Putamen (tissue), 1 donor: ENCODE results near the gene SF1.
A peak's percentile ranks its signal among the peaks of the same experiment; 100 is the strongest.

ENCODE experiments used
- DNase-seq: peaks from one replicate; pipeline ENCODE4 v3.0.0-alpha.2; 2016; ENCODE audit warnings: low spot score

SF1 gene

GRCh38 chr11:64745521-64746328 lies 32.6 kb downstream of the SF1 start:
- no peak for DNase-seq

GRCh38 chr11:64745189-64745520 lies 33.2 kb downstream of the SF1 start:
- DNase-seq, result no peak

- no peak for DNase-seq
Measured at GRCh38 chr11:64744544-64745188, 33.7 kb downstream of the SF1 start.

- no peak for DNase-seq
Measured at GRCh38 chr11:64743591-64744543, 34.5 kb downstream of the SF1 start, which contains the start of gene RASGRP2. RASGRP2 (minus strand) TSS chr11:64744142; CDS start chr11:64742866, 1,276 bp downstream.

GRCh38 chr11:64742889-64743590 lies 35.3 kb downstream of the SF1 start:
- peak; percentile 73 for DNase-seq

- no peak for DNase-seq
Measured at GRCh38 chr11:64742087-64742888, 36.1 kb downstream of the SF1 start.

GRCh38 chr11:64741375-64742086 lies 36.8 kb downstream of the SF1 start:
- DNase-seq, result no peak

GRCh38 chr11:64739871-64740270 lies 38.5 kb downstream of the SF1 start:
- DNase-seq, result no peak

- DNase-seq, result no peak
Measured at GRCh38 chr11:64736654-64737053, 41.7 kb downstream of the SF1 start.

- no peak for DNase-seq
Measured at GRCh38 chr11:64735725-64736259, 42.5 kb downstream of the SF1 start.

- DNase-seq, result no peak
Measured at GRCh38 chr11:64734811-64735724, 43.3 kb downstream of the SF1 start.

GRCh38 chr11:64731601-64732000 lies 46.7 kb downstream of the SF1 start:
- DNase-seq, result no peak

GRCh38 chr11:64729851-64730382 lies 48.4 kb downstream of the SF1 start:
- DNase-seq, result no peak

GRCh38 chr11:64728757-64729365 lies 49.5 kb downstream of the SF1 start:
- no peak for DNase-seq

- no peak for DNase-seq
Measured at GRCh38 chr11:64726867-64727530, 51.3 kb downstream of the SF1 start.

GRCh38 chr11:64726211-64726641 lies 52.1 kb downstream of the SF1 start:
- DNase-seq, result no peak

- no peak for DNase-seq
Measured at GRCh38 chr11:64724863-64725532, 53.3 kb downstream of the SF1 start.
